WI38 (cell line): ENCODE data around the gene ZNF165.
"Not testable (repeated sequence)": the region's sequence is repeated elsewhere in the genome, so short reads cannot be mapped to it uniquely, and the experiment has no call there.

Experiments
- H3K4me3 ChIP-seq: 2 replicates; pipeline ENCODE4 v1.5.1; 2011; ENCODE audit warnings: low read depth, mild to moderate bottlenecking, control low read depth, low read length
- TF ChIP-seq, protein P1 (sequence below): IDR thresholded peaks from 2 replicates; pipeline ENCODE4 v1.5.1; 2012; ENCODE audit warnings: low read depth, mild to moderate bottlenecking, control low read depth, low read length

Gene ZNF165

DNA sequence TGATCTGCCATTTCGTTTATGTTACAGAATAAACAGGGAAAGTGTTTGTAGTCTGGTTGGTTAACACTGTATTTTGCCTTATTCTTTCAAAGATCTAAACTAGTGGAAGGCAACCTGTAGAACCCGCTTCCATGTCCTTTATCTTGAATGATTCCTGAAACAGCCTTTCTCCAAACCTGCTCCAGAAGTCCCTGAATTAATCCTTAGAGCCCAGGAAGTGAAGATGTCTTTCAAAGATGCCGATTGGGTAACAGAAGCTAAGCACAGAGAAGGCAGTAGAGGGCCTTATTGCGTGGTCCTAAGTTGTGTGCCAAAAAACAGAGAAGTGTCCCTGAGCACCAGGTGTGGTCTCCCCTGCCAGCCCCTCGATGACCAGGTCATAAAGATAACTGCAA, 24.9 kb downstream of the ZNF165 start:
- TF ChIP-seq, protein P1, sequence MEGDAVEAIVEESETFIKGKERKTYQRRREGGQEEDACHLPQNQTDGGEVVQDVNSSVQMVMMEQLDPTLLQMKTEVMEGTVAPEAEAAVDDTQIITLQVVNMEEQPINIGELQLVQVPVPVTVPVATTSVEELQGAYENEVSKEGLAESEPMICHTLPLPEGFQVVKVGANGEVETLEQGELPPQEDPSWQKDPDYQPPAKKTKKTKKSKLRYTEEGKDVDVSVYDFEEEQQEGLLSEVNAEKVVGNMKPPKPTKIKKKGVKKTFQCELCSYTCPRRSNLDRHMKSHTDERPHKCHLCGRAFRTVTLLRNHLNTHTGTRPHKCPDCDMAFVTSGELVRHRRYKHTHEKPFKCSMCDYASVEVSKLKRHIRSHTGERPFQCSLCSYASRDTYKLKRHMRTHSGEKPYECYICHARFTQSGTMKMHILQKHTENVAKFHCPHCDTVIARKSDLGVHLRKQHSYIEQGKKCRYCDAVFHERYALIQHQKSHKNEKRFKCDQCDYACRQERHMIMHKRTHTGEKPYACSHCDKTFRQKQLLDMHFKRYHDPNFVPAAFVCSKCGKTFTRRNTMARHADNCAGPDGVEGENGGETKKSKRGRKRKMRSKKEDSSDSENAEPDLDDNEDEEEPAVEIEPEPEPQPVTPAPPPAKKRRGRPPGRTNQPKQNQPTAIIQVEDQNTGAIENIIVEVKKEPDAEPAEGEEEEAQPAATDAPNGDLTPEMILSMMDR: no peak
- H3K4me3 ChIP-seq: peak overlapping the region; percentile 71

DNA sequence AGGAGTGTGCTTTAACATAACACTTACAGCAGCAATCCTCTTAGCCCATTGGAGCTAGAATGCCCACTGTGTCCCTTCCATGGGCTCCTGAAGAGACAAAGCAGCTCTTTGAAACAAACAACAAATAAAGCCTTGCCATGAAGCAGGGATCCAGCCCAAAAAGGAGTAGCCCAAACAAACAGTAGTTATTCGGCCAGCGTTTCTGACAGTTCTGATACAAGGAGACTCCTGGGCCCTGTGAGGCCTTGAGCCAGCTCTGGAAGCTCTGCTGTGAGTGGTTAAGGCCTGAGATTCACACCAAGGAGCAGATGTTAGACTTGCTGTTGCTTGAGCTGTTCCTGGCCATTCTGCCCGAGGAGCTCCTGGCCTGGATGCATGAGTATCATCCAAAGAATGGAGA, 27.1 kb downstream of the ZNF165 start:
- TF ChIP-seq, protein P1: no peak
- H3K4me3 ChIP-seq: no peak overlapping the region

DNA sequence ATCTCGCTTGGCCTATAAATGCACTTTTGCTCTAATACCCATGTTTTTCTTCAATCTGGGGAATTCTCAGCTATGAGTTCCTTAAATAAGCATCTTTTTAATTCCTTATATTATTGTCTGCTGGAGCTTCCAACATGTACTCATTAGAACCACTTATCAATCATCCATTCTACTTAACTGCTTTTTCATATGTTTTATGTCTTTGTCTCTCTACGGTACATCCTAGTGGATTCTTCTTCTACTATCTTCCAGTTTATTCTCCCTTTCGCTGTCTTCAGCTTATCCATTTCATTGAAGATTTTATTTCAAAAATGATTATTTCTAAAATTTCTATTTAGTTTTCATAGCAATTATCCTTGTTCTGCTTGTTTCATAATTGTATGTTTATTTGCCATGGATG, 31.6 kb downstream of the ZNF165 start:
- no peak overlapping the region for H3K4me3 ChIP-seq
- TF ChIP-seq, protein P1: no peak

DNA sequence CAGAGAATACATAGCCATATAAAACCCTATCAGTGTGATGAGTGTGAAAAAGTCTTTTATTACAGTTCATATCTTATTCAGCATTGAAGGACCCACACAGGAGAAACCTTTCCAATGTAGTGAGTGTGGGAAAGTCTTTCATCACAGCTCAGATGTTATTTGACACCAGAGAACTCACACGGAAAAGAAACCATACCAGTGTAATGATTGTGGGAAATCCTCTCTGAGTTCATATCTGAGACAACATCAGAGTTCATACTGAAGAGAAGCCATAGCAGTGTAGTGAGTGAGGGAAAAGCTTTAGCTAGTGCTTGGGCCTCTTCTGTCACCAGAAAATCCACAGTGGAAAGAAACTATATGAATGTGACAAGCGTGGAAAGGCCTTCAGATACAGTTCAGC, 35.4 kb downstream of the ZNF165 start:
- TF ChIP-seq, protein P1: no peak

DNA sequence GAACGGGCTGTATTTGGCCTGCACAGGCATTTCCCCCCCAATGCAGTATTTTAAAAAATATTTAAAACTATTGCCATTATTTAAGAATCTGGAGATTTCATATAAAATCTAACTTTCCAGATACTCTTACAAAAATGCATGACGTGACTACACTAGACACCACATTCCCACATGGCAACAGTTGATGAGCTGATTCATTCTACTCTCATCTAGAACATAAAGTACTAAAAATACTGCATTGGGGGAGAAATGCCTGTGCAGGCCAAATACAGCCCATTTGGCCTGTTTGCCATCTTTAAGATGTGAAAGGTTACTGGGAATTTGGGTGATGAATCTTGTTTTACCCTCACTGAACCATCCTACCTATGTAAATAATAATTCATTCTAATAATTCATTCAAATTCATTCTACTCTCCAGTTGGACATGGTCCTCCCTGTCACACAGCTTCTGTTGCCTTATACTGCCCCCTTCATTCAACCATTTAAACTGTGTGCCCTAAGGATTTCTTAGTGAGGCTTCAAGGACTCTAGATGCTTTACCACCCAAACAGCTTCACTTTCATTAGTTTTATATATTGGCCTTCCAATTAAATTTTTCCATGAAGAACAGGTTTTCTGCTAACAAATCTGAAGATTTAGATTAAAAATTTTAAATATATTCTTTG, 37.1 kb downstream of the ZNF165 start:
- TF ChIP-seq, protein P1: no peak
- H3K4me3 ChIP-seq: no peak overlapping the region

More for the DNA sequence above, 35.4 kb downstream of the ZNF165 start:
- no peak overlapping the region for H3K4me3 ChIP-seq

DNA sequence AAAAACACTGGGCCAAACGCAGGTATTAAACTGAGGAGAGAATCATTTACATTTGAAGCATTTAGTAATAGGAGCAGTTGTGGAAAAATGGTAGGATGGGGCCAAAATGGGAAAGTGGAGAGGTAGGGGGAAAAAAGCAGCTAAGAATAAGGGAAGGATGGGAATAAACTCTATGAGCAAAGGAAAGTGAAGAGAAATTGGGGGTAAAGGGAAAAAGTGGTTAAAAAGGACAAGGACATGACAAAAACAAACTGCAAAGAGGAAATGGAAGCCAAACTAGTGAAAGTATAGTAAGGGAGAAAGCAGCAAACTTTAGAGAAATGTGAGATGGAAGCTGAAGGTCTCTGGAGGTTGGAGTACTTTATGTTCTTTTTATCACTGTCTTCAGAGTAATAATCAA, 37.8 kb downstream of the ZNF165 start:
- TF ChIP-seq, protein P1: no peak
- no peak overlapping the region for H3K4me3 ChIP-seq

DNA sequence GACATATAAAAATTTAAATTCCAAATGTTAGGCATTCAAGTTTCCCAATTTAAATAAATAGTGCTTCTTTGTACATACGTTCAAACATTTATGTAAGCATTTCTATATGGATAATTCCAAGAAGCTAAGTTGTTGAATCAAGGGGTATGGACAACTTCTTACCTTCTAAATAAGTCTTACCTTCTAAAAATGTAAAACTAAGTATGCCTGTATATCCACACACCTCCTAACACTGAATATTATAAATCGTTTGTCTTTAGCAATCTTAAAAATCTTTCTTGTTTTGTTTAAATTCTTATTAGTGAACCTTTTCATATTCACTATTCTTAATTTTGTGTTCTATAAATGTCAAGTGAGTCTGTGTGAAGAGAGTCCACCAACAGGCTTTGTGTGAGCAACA, 41.5 kb downstream of the ZNF165 start:
- no peak overlapping the region for H3K4me3 ChIP-seq
- TF ChIP-seq, protein P1: no peak

DNA sequence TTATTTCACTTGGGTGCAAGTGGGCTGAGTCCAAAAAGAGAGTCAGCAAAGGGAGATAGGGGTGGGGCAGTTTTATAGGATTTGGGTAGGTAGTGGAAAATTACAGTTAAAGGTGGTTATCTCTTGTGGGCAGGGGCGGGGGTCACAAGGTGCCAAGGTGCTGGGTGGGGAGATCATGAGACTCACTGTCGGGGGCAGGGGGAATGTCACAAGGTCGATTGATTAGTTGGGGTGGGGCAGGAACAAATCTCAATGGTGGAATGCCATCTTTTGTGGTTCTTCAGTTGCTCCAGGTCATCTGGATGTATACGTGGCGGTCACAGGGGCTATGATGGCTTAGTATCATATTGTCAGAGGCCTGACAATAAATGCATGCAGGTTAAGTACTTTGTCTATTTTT, 41.9 kb downstream of the ZNF165 start:
- H3K4me3 ChIP-seq: not testable (repeated sequence)
